Measurements from ENCODE around the gene SKOR2.

Gene SKOR2, protein sequence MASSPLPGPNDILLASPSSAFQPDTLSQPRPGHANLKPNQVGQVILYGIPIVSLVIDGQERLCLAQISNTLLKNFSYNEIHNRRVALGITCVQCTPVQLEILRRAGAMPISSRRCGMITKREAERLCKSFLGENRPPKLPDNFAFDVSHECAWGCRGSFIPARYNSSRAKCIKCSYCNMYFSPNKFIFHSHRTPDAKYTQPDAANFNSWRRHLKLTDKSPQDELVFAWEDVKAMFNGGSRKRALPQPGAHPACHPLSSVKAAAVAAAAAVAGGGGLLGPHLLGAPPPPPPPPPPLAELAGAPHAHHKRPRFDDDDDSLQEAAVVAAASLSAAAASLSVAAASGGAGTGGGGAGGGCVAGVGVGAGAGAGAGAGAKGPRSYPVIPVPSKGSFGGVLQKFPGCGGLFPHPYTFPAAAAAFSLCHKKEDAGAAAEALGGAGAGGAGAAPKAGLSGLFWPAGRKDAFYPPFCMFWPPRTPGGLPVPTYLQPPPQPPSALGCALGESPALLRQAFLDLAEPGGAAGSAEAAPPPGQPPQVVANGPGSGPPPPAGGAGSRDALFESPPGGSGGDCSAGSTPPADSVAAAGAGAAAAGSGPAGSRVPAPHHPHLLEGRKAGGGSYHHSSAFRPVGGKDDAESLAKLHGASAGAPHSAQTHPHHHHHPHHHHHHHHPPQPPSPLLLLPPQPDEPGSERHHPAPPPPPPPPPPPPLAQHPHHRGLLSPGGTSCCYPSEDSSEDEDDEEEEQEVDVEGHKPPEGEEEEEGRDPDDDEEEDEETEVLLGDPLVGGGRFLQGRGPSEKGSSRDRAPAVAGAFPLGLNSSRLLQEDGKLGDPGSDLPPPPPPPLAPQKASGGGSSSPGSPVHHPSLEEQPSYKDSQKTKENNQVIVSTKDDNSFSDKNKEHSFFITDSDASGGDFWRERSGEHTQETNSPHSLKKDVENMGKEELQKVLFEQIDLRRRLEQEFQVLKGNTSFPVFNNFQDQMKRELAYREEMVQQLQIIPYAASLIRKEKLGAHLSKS

DNA sequence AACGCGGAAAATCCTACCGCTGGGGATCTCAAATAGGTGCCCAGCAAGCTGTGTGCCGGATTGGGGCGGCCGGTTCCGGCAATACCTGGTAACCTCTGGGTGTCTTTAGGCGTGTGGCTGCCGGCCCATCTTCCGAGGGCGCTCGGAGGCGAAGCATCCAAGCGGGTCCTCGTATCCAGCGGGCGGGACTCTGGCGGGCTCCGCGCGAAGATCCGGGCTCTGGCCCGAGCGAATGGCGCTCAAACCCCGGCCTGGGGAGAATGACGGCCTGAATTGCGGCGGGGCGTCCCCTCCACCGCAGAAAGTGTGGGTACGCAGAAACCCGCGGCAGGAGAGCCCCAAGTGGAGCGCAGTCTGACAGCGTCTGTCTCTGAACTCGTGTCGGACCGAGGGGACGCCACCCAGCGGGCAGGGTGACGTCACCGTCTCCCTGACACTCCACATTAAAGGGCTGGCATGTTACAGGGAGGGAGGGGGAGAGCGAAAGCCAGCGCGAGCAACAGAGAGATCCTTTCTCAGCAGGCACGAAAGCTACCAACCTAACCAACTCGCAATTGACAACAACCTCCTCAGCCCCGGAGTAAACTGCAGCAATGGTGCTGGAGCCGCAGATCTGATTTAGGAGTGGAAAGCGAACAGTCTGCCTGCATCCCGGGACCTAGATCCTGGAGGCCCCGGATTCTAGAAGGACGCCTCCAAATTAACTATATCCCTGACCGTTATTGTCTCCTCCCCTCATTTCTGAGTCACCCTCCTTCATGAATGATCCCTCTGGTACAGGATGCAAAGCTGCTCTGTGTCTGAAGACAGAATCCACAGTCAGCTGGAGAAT is at the start of gene SKOR2:
Gene SKOR2 (minus strand): TSS at position 372 of the 832 bp plus-strand sequence. CDS start 2,477 bp downstream, outside the sequence.
- no peak for DNase-seq (ENCODE audit: low read depth, low spot score)

DNA sequence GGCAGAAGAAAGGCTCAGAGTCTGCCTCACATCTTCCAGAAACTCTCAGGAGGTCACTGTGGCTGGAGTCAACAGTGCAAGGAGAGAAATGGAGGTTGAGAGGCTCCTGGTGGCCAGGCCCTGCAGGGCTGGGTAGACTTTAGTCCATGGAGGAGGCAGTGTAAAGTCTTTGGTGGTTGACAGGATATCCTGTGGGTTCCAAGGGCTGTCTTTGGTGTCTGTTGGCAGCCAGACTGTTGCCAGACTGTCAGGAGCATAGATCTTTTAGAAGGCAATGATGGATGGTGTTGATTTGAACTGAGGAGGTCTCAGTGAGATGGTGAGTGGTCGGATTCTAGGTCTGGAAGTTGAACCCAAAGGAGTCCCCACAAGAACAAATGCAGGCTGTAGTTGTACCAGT is 45.0 kb upstream of the SKOR2 start:
- no peak for DNase-seq (ENCODE audit: low read depth, low spot score)

DNA sequence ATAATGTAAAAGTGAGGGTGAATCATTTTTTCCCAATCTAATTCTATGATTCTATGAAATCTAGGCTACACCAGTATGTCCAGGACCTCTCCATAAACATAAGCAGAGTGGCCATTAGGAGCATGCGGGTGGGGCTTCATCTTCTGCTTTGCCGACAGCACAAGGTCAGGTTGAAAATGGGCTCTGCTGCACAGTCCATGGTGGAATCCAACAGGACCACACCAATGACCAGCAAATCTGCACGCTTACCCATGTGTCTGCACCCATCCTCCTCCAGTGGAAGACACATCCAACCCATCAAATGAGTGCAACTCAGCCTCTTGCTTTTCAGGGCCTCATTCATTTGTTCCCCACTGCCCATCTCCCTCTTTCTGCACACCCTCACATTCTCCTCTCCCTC is 43.3 kb upstream of the SKOR2 start:
- no peak for DNase-seq (ENCODE audit: low read depth, low spot score)

DNA sequence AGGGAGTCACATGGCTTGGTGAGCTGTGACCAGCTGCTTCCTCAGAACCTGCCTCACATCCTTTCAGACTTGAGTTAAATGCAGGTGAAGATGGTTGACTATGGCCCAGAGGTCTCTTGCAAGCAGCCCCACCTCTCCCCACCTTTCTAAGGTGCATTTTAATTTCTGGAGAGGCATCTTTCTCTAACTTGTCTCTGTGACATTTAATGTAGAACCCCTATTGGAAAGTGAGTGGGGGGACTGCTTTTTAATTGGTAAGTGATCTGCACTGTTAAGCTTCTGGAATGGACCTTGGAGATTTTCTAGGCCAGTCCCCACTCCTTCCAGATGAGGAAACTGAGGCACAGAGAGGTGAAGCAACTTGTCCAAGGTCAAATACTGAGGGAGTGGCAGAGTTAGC is 37.3 kb upstream of the SKOR2 start:
- no peak for DNase-seq (ENCODE audit: low read depth, low spot score)

DNA sequence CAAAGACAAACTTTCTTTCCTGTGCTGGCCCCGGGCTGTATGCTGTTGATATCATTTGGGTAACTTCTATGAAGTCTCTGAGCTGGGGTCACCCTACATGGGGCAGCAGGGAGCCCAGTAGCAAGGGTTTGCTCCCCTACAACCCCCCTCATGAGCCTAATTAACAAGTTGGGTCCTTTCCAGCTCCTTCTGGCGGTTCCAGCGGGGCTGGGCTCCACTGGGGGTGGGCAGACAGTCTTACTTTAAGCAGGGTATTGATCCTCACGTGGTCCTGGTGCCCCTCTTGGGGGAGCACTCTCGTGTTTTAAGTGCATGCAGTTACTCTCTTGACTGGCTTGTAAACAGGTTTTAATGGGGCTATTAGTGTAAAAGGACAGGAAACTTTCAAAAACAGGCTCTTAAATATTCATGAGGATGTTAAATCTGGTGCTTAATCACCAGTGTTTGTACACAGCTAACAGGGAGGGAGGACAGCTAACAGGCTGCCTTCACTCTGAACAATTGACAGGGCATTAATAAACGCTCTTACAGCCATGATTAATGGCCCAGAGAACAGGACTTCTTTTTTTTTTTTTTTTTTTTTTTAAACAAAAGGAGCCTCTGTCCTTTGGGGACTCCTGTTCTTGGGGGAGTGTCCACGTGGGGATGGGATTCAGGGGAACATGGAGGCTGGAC is 36.6 kb upstream of the SKOR2 start:
- no peak for DNase-seq (ENCODE audit: low read depth, low spot score)

DNA sequence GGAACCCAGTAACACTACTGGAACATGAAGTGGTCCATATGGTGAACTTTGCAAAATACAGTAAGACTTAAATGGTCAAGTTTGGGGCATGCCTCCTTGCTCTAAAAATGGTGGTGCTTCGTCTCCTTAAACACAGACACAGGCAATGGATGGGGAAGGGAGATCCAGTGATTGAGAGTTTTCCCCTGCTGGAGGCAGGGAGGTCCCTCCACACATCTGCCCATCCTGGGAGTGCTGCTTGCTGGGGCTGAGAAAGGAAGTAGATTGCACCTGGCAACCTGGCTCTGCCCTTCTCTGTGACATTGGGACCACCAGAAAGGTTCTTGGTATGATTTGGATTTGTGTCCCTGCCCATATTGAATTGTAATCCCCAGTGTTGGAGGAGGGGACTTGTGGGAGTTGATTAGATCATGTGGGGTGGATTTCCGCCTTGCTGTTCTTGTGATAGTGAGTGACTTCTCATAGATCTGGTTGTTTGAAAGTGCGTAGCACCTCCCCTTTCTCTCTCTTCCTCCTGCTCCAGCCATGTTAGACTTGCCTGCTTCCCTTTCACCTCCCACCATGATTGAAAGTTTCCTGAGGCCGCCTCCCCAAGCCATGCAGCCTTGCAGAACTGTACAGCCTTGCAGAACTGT is 35.4 kb upstream of the SKOR2 start:
- DNase-seq (ENCODE audit: low read depth, low spot score), result no peak

DNA sequence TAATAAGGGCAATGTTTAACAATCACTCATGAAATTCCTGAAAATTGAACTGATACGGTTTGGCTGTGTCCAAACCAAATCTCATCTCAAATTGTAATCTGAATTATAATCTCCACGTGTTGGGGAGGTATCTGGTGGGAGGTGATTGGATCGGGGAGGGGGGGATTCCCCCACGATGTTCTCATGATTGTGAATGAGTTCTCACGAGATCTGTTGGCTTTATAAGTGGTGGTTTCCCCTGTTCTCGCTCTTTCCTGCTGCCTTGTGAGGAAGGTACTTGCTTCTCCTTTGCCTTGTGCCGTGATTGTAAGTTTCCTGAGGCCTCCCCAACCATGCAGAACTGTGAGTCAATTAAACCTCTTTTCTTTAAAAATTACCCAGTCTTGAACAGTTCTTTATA is 34.0 kb upstream of the SKOR2 start:
- DNase-seq (ENCODE audit: low read depth, low spot score), result no peak

DNA sequence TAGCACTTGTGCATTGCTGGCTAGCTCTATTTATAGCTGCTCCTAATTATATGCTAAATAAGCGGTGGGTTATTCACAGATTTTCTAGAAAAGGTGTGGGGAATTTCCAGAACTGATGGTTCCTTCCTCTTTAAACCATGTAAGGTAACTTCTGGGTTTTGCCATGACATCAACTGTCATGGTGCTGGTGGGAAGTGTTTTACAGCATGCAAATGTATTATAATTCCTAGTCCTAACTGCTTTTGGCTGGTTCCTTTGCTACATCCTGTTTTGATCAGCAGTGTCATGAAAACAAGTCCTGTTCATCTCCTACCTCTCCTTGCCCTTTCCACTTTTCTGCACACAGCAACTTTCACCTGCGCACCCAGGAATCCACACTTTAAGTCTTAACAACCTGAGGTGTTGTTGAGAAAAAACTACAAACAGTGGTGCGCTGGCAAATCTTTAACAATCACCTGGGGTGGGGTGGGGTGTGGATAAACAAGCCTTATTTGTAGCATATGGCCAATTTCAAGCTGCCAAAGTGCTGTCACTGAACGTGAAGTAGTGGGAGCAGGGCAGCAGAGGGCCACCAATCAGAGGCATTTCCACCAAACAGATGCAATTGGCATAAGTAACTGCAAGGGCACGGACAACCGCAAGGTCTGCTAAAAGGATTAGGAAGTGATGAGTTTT is 33.4 kb upstream of the SKOR2 start:
- no peak for DNase-seq (ENCODE audit: low read depth, low spot score)

DNA sequence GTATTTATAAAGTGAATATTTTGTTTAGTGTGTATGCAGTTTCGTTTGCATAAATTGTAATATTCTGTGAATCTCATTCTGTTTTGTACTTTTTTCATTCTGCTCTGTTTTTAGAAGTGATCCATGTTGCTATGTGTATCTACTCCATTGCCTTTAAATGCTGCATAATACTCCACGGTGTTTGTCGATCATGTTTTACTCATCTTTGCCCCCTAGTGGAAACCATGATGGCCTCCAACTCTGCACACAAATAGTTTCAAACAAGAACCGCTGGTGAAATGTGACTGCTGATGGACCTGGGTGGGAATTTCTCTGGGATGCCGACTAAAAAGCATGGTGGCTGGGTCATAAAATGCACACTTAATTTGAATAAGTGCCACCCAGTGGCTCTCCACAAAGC is 32.0 kb upstream of the SKOR2 start:
- DNase-seq (ENCODE audit: low read depth, low spot score), result no peak

DNA sequence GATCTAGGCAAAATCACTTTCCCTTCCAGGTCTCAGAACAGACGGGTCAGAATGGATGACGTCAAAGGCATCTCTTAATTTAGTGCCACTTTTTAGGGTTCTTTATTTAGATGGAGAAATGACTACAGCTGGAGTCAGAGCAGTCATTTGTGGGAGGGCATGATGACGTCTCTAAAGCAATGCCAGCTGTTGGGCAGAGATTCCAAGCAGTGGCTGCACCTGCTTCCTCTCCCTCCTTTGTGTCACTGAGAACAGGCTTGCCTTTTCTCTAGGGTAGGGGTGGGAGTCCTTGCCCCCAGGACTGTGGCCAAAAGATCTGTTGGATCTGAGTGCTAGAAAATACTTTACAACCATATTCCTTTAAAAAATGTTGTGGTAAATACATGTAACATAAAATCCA is 28.7 kb upstream of the SKOR2 start:
- DNase-seq (ENCODE audit: low read depth, low spot score), result no peak

DNA sequence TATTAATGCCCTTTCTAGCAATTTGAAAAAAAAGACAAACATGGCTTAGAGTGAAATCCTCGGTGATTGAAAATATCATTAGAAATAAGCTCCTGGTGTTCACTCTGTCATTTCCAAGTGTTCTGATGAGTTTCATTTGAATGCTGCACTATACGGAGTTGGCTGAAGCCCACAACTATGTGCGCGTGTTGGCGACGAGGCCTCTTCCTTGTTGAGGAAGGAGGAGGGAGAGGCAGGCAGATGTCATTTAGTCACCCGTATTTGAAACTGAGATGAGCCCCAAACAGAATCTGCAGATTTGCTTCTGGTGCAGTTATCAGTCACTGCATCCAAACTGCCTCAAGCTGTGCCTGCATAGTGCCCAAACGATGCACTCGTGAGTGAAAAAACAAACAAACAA is 23.5 kb upstream of the SKOR2 start:
- no peak for DNase-seq (ENCODE audit: low read depth, low spot score)

DNA sequence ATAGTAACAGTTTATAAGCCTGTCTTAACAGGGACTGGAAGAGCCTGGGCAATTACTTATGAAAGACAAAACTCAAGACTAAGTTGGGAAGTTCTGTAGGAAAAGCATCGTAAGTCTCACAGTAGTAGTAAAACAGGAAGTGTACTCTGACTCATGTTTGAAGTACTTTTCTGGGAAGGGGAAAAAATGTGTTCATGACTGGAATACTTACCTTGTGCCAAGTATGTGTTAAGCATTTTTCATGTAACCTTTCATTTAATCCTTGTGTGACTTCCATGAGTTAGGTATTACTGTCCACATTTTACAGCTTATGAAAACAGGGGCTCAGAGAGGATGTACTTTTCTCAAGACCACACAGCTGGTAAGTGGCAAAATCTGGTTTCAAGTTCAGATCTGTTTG is 13.7 kb upstream of the SKOR2 start:
- DNase-seq (ENCODE audit: low read depth, low spot score), result no peak

DNA sequence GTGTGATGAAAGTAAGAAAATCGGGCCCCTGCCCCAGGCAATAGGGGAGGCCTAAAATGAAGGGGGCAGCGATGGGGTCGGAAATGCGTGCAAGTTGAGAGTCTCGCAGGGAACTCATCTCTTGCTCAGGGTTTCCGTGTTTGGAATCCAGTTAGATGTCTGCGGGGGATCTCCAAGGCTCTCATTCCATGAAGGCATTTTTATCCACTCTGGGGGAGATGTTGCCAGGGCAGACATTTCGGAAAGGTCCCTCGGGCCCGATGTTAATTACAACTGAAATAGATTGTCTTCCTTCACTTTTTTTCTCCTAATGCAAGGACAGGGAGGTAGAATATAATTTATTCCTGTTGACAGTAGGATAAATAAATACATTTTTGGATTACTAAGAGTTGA is 12.8 kb upstream of the SKOR2 start:
- no peak for DNase-seq (ENCODE audit: low read depth, low spot score)

DNA sequence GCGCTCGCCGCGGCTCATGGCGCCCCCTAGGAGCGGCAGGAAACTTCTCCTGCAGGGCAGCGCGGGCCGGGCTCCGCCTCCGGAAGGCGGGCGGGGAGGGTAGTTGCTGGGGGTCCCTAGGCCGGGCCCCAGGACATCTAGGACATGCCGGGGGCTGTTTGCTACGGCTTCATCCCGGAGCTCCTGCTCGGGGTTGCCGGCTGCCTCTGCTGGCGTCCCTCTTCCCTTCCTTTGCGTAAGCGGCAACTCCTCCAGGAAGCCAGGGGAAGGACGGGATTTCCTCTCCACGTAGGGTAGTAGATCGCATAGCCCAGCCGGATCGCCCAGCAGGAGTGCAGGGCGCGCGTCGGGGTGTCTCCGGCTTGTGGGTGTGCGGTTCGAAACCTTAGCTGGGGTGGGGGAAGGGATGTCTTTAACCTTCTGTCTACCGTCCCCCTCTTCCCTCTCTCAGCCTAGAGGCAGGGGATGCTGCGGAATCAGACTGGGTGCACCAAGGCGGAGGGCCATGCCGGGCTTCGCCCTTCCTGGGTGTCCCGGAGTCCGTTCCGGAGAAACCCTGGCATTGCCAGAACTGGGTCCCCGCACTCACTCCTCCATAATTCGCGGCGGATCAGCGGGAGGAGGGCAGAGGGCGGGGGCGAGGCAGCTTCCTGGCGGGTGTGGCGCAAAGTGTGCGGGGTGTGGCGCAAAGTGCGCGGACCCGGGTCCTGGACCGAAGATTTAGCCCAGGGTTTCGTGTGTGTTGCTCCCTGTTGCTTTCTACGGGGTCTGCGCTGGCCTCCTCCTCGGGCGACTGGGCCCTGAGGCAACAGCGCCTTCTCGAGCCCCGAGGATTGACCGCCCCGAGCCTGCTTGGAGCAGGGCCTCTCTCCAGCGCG is 12.2 kb upstream of the SKOR2 start:
- no peak for DNase-seq (ENCODE audit: low read depth, low spot score)

DNA sequence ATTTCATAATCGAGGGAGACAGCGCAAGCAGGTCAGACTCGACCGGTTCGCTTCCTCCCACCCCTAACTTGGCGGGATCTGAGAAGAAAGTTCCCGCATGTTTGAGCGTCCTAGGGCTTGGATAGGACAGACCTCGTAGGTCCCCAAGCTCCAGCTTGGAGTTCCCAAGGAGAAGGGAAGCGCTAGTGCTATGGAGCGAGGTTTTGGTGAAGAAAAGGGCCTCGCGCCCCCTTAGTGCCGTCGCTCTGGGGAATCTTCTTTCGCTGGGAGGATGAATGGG is 11.6 kb upstream of the SKOR2 start:
- DNase-seq (ENCODE audit: low read depth, low spot score), result no peak

DNA sequence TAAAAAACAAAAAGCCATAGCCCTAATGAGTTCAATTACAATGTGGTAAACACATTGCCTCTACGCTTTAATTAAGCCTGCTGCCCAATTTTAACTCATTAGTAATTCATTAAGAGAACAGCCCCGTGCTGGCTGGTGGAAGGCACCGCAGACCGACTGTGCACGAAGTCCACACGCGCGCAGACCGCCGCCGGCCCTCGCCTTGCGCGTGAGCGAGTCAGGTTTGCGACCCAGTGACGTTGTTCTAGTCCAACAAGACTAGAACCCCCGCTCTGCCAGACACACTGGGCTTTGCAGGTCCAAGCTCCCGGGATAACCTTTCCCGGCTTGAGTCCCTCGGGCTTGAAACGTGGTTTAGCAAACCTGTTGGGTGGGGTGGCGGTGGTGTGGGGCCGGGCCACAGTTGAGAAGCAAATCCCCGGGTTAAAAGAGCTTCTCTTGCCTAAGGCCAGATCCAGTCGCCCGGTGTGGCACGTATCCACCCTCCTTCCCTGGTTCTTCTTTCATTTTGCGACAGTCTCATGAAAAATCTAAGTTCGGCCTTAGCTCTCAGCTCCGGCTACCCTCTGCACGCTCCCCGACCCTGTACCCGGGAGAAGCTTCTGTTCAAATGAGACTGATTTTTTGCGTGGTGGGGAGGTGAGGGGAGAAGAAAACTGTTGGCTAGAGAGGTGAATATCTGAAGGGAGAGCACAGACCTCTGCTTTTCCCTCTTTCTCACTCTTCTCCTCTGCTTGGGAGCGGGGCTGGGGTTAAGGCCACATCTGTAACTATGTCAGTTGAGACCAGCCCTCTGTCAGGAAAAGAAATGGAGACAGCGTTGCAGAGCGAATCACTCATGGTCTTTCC is 11.1 kb upstream of the SKOR2 start:
- DNase-seq (ENCODE audit: low read depth, low spot score), result no peak

DNA sequence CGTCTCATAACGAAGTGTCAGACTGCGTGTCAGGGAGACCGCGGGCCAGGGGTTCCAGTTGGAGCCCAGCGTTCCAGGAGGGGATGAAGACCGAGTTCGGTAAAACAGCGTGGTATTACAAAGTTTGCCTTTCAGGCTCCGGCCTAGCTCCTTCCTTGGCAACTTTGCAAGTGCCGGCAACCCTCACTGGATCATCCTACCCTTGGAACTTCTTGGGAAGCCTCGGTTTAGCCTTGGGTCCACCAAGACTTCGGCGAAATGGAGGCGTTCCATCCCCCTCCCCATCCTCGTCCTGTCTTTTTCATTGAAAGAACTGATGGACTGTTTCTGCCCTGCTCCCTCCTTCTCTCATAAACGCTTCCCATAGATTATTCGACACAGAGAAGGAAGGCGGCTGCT is 10.4 kb upstream of the SKOR2 start:
- no peak for DNase-seq (ENCODE audit: low read depth, low spot score)

DNA sequence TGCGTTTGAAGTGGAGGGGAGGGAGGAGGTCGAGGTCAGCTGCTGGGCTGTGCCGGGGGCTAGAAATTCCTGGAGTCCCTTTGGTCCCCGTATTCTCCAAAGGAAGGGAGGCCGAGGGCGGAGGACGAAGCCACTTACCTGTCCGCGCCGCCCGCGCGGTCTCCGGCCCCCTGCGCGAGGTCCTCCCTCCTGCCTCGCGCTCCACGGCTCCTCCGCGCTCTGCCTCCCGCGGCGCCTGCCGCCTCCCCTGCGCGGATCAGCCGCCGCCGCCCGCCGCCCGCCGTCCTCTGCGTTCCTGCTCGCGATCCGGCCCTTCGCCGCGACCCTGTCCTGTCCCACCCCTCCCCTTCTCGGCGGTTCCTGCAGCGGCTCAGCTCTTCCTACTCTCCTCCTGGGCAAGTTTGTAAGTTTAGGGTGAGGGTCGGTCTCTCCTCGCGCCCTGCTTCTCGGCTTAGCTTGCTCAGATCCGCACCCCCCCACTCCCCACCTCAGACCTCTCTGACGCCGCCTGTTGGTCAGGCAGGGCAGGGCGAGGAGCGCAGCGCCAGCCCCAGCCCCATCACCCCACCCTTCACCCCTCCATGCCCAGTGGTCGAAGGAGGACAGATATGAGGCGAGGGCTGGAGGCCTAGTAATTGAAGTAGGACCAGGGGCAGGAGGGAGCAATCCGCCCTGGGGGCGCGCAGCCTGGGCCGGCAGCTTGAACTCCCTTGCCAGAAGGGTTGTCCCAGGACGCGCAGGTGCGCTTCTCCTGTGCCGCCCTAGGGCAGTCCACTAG is 9.7 kb upstream of the SKOR2 start:
- no peak for DNase-seq (ENCODE audit: low read depth, low spot score)
